OCI-LY1 (cell line): ENCODE data around the gene LIM2.

Experiments used
- H2AFZ ChIP-seq: fragments of 200-600 bp; sonication (generic), shearing (Covaris generic); 2 replicates; pipeline ENCODE4 v1.6.0; 2014; ENCODE audit warnings: antibody characterized with exemption, mild to moderate bottlenecking, low read length
- H3F3A ChIP-seq: fragments of 200-600 bp; sonication (generic), shearing (Covaris generic); 2 replicates; pipeline ENCODE4 v1.6.0; 2014; ENCODE audit warnings: mild to moderate bottlenecking, antibody characterized with exemption, low read length, moderate library complexity; ENCODE audit not compliant: insufficient read depth
- H3K27ac ChIP-seq: fragments of 200-600 bp; sonication (generic); 2 replicates; pipeline ENCODE4 v1.5.1; 2014; ENCODE audit warnings: low read length, mixed run types, mild to moderate bottlenecking, low read depth; ENCODE audit not compliant: poor library complexity, severe bottlenecking
- H3K27me3 ChIP-seq: fragments of 200-600 bp; sonication (generic); 2 replicates; pipeline ENCODE4 v1.6.0; 2014; ENCODE audit warnings: antibody characterized with exemption, mild to moderate bottlenecking, low read length, moderate library complexity; ENCODE audit not compliant: insufficient read depth
- H3K36me3 ChIP-seq: fragments of 200-600 bp; sonication (generic); 2 replicates; pipeline ENCODE4 v1.6.1; 2014; ENCODE audit warnings: mild to moderate bottlenecking, antibody characterized with exemption, low read length, moderate library complexity, mixed read lengths; ENCODE audit not compliant: insufficient read depth
- H3K4me1 ChIP-seq: fragments of 200-600 bp; sonication (generic); 2 replicates; pipeline ENCODE4 v1.5.1; 2014; ENCODE audit warnings: mild to moderate bottlenecking, low read length, moderate library complexity; ENCODE audit not compliant: insufficient read depth, severe bottlenecking
- H3K4me2 ChIP-seq: fragments of 200-600 bp; sonication (generic), shearing (Covaris generic); 2 replicates; pipeline ENCODE4 v1.6.1; 2014; ENCODE audit warnings: low read length
- H3K4me3 ChIP-seq: fragments of 200-600 bp; sonication (generic); 2 replicates; pipeline ENCODE4 v1.5.1; 2014; ENCODE audit warnings: low read length, low read depth, mild to moderate bottlenecking, mixed read lengths; ENCODE audit not compliant: poor library complexity, severe bottlenecking
- H3K79me2 ChIP-seq: fragments of 200-600 bp; shearing (Covaris generic); 2 replicates; pipeline ENCODE4 v1.6.1; 2016; ENCODE audit warnings: mixed run types, low read length, mixed read lengths; ENCODE audit not compliant: insufficient read depth
- H3K9ac ChIP-seq: fragments of 200-600 bp; sonication (generic), shearing (Covaris generic); 2 replicates; pipeline ENCODE4 v1.6.1; 2014; ENCODE audit warnings: mild to moderate bottlenecking, low read length, mixed read lengths
- H3K9me2 ChIP-seq: fragments of 200-600 bp; sonication (generic), shearing (Covaris generic); 2 replicates; pipeline ENCODE4 v1.6.1; 2014; ENCODE audit warnings: low read depth, mild to moderate bottlenecking, low read length, mixed read lengths
- H3K9me3 ChIP-seq: fragments of 200-600 bp; shearing (Covaris generic); 2 replicates; pipeline ENCODE4 v1.6.1; 2014; ENCODE audit warnings: low read length, mixed read lengths
- H4K20me1 ChIP-seq: fragments of 200-600 bp; sonication (generic), shearing (Covaris generic); 2 replicates; pipeline ENCODE4 v1.6.0; 2016; ENCODE audit warnings: mild to moderate bottlenecking, low read length; ENCODE audit not compliant: insufficient read depth
- CTCF ChIP-seq: fragments of 200-600 bp; sonication (generic), shearing (Covaris generic); IDR thresholded peaks from 2 replicates; pipeline ENCODE4 v1.5.1; 2017; ENCODE audit warnings: mild to moderate bottlenecking, antibody characterized with exemption, low read length, moderate library complexity, mixed read lengths
- EZH2 ChIP-seq: fragments of 200-600 bp; sonication (generic), shearing (Covaris generic); IDR thresholded peaks from 2 replicates; pipeline ENCODE4 v1.8.0; 2017; ENCODE audit warnings: borderline replicate concordance, mixed run types, mild to moderate bottlenecking, antibody characterized with exemption, low read length, moderate library complexity, mixed read lengths

The LIM2 gene

GRCh38 chr19:51354103-51354741, 33.6 kb downstream of the LIM2 start:
- Histone ChIP-seq H4K20me1 (no peaks in the 10 kb centered on the region), H3K9me3 (no peaks in the 10 kb centered on the region), H3K9me2 (no peaks in the 10 kb centered on the region), H3K4me3 (no peak overlapping the region), H3K9ac (no peak overlapping the region), H3K27me3 (no peaks in the 10 kb centered on the region), H3K79me2 (no peaks in the 10 kb centered on the region), H3K4me2 (no peak overlapping the region), H3K27ac (no peak overlapping the region), H3K4me1 (no peaks in the 10 kb centered on the region), H2AFZ (no peak overlapping the region), H3K36me3 (peaks cover 36% of the 10 kb centered on the region), H3F3A (no peaks in the 10 kb centered on the region)
- TF ChIP-seq EZH2 (no peak), CTCF (no peak)

GRCh38 chr19:51352783-51353360, 34.9 kb downstream of the LIM2 start:
- no peak overlapping the region for H3K4me3 ChIP-seq
- no peaks in the 10 kb centered on the region for H3K27me3 ChIP-seq
- no peak overlapping the region for H3K4me2 ChIP-seq
- H2AFZ ChIP-seq: no peak overlapping the region
- no peak overlapping the region for H3K27ac ChIP-seq
- no peak overlapping the region for H3K9ac ChIP-seq
- no peaks in the 10 kb centered on the region for H3K9me3 ChIP-seq
- H3K4me1 ChIP-seq: no peaks in the 10 kb centered on the region
- H3F3A ChIP-seq: no peaks in the 10 kb centered on the region
- no peak for TF ChIP-seq CTCF
- TF ChIP-seq EZH2: no peak
- no peaks in the 10 kb centered on the region for H4K20me1 ChIP-seq
- no peaks in the 10 kb centered on the region for H3K9me2 ChIP-seq
- no peaks in the 10 kb centered on the region for H3K79me2 ChIP-seq
- peaks cover 42% of the 10 kb centered on the region for H3K36me3 ChIP-seq

DNA sequence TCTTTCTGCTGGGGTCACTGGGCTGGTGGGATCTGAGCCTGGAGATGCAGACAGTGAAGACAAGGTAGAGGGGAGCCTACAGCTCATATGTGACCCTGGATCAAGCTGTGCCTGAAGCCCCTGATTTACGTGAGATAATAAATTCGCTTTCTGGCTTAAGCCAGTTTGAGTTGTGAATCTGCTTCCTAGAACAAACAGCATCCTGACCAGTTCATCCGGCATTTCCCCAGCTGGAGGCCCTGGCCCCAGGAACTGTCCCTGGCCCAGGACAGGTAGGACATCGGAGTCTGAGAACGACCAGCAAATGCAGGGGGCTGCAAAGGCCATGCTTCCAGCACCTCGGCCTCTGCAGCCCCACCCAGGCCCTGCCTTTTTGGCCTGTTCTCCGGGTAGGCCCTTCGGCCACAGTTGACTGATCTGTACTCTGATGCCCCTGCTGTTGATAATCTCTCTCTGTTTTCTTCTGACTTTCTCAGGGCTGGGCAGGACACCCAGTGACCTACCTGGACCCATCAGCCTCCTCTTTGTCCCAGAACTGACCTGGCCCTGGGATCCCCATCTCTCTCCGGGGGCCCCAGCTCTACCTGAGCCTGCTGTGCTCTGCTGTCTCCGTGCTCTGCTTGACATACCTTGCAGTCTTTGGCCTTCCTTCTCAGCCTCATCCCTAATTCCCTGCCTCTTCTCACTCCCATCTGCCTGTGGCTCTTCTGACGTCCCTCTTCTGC, 36.3 kb downstream of the LIM2 start:
- Histone ChIP-seq H3K9ac (no peak overlapping the region), H3K4me1 (no peaks in the 10 kb centered on the region), H3K4me2 (no peak overlapping the region), H3K27ac (no peak overlapping the region), H3K4me3 (no peak overlapping the region), H2AFZ (no peak overlapping the region), H3K36me3 (peaks cover 52% of the 10 kb centered on the region), H4K20me1 (no peaks in the 10 kb centered on the region), H3K9me2 (no peaks in the 10 kb centered on the region), H3K9me3 (no peaks in the 10 kb centered on the region), H3K27me3 (no peaks in the 10 kb centered on the region), H3F3A (no peaks in the 10 kb centered on the region), H3K79me2 (no peaks in the 10 kb centered on the region)
- no peak for TF ChIP-seq EZH2
- TF ChIP-seq CTCF: no peak
